GM18520 (cell line): ENCODE measurements around the gene HTR6.
"Not testable (repeated sequence)": the region's sequence is repeated elsewhere in the genome, so short reads cannot be mapped to it uniquely, and the experiment has no call there.

ENCODE experiments used
- ATAC-seq: cut with Tn5 transposase; IDR thresholded peaks from one replicate; pipeline ENCODE4 v1.9.1; 2021; ENCODE audit not compliant: unreplicated experiment

HTR6 gene

DNA sequence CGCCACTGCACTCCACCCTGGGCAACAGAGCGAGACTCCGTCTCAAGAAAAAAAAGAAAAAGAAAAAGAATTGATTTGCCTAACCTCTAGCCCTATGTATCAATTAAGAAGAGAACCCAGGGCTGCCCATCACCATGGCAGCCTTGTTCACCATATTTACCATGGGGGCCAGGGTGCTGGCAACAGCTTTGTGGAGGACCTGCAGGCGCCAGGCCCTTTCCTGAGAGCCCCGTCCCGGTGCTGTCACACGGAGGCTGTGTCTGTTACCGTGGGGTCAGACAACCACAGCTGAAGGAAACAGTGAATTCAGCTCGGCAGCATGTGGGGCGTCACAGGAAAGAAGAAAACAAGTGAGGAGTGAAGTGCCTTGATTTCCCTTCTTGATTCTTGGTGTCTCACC lies 27.1 kb upstream of the HTR6 start:
- ATAC-seq: no peak

DNA sequence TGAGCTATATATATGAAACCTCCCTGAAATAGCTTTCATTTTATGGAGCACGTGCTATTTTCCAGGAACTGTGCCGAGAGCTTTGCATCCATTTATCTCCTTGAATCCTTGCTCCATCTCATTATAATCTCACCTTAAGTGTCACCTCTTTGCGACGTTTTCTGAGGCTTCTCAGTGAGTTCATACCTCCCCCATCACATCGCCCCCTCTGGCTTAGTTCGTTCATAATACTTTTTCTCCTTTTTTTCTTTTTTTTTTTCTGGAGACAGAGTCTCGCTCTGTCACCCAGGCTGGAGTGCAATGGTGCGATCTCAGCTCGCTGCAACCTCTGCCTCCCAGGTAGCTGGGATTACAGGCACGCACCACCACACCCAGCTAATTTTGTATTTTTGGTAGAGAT lies 25.4 kb upstream of the HTR6 start:
- ATAC-seq: not testable (repeated sequence)

DNA sequence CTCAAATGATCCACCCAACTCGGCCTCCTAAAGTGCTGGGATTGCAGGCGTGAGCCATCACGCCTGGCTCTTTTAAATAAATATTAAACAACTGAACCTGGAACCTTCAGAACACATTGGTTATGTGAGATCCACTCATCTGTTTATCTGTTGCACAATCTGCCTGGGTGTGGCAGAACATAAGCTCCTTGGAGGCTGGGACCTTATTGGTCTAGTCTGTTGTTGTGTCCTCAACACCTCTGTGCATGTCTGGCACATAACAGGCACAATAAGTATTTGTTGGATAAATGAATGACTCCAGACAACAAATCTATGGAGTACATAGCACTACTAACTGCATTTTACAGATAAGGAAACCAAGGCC lies 24.7 kb upstream of the HTR6 start:
- no peak for ATAC-seq

DNA sequence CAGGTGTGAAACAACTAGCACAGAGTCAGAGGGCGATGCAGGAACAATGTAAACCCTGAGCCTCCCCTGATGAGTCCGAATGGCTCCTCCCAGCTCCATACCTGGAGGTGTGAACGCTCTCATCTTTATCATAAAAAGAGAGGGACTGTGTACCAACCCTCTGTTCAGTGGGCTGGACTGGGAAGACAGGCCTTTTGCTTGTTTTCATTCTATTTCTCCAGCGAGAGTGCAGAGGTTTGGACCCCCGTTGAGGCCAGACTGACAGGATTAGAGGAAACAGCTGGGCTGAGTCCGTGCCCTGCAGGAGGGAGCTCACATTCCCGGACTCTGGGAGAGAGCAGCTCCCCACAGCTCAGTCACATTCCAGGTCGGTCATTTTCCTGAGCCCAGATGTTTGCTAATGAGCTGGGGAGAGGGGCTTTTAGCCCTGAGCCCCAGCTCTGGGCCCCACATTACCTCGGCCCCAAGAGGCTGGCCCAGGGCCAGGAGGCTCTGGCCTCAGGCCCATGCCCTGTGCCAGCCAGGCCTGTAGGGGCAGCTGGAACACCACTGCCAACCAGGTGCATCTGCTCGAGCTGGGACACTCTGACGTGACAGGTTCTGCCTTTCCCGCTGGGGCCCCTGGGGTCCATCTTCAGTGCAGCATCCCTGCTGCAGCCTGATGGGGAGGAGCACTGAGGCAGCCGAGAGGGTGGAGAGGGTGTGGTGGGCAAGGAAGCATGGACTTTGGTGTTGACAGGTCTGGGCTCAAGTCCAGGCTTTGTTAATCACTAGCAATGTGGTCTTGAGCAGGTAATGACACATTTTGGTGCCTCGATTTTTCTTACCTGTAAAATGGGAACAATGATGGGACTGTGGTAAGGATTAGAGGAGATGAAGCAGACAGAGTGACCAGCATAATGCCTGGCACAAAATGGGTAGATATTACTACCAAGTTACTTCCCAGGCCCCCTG lies 24.0 kb upstream of the HTR6 start:
- ATAC-seq: no peak

DNA sequence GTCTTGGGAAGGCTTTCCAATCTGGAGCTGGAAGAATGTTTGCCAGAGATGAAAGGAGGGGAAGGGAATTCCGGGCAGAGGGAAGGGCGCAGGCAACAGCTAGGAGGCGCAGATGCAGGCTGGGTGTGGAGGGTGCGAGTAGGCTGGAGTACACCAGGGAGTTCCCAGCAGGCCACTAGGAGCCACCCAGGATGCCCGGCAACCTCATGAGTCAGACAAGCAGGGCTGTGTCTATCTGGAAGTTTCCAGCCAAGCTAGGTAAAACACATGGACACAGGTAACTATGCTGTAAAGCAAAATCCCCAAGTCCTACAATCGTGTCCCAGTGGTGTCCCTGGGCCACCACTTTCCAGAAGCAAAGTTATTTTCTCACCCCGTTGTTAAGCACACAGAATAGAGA lies 21.6 kb upstream of the HTR6 start:
- no peak for ATAC-seq

DNA sequence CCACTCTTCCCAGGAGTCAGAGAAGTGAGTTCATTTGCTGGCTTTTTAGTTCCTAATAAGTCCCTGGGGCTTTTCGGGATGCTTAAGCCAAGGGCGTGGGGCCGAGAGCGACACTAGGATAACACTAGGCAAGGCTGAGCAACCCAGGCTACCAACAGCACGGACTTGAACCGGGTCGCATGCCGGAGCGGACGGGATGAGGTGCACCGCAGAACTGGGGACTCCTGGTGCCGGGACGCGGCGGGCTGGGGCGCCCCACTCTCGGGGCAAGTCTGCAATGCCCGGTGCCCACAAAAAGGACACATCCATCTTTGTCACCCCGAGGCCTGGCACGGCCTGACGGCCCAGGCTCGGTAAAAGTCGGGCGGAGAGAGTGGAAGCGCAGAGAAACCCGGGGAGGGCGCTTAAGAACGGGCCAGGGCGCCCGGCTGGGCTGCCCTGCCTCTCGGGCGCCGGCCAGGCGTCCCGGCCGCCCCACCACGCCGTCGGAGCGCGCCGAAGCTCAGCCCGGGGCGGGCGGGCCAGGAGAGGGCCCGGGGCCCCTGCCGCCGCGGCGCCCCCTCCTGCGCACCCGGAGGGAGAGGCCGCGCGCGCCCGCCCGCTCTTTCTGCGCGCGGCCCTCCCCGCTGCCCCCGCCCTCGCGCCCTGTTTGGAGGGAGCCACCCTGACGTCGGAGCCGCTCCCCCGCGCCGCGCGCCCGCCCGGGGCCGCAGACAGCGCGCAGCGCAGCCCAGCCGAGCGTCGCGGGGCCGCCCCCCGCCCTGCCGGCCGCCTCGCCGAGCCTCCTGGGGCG lies 20.9 kb upstream of the HTR6 start, which contains the start of gene NBL1:
Gene NBL1, plus strand, starts transcription at position 710 of the 793 bp plus-strand sequence. CDS start 10,720 bp downstream, outside the sequence.
- ATAC-seq: no peak

DNA sequence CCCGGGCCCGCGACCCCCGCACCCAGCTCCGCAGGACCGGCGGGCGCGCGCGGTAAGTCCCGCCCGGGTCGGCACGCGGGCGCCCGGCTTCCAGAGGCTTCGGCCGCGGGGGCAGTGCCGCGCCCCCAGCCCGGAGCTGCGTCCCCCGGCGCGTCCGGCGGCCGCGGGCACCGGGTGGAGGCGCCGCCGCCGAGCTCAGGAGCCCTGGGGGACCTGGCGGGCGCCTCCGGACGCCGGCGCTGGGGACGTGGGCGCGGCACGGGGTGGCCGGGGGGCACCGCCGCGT lies 20.3 kb upstream of the HTR6 start:
- no peak for ATAC-seq

DNA sequence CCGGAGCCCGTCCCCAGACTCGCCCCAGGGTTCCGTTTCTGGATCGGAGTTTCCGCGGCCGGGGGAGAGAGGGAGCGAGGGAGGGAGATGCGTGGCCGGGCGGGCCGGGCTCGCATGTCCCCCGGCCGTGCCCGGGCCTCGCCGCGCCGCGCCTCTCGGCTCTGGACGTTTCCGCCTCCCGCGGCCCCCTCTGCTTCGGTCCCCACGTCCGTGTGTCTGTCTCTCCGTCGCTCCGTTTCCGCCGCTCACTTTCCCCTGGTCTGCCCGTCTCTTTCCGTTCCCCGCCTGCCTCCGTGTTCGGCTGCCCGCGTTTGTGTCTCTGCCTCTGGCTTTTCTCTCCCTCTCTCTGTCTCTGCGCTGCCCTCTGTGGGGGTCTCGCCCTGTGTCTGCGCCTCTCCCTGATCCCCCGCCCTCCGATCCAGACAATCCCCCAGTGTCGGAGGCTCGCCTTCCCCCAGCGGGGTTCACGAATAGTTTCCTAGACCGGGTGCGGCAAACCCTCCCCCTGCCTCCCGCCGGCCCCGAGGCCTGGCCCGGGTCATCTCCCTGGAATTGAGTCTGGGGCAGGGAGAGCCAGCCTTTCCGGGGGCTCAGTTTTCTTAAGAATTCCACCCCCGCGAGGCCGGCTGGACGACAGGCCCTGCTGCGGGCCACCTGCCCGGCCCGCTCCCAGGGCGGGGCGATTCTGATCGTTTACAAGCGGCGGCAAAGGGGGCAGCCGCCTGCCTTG lies 19.8 kb upstream of the HTR6 start:
- no peak for ATAC-seq

DNA sequence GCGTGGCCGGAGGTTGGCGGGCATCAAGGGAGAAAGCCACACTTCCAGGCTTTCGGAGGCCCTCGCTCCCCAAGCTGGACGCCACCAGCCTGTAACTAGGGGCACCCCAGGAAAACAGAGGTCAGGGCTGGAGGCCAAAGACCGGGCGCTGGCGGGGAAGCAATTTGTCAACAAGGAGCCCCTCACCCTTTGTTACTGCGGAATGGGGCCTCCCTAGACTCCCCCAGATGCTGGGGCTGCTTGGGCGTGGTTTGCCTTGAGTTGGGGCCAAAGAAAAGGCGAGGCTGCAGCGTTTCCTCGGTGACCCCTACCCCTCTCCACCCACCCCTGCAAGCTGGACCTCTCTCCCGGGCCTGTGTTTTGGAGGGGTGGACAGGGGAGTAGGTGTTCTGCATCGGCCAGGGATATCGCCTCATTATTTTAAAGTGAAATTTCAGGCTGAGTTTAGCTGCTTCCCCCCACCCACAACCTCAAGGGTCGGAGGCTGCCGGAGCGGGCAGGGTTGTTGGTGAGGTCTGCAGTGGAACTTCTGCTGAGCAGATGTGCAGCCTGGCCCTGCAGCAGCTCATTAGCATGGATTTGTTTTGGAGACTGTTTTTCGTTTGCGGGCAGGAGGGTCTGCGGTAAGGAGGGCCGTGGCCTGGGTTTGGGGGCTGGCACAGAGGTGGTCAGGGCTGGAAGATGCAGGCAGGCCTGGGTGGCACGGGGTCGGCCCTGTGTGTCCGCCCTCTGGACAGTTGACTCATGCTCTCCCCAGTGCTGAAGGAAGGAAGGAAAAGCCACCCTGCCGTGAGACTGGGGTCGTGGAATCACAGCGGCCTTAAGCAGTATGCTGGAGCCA lies 19.0 kb upstream of the HTR6 start:
- ATAC-seq: no peak

DNA sequence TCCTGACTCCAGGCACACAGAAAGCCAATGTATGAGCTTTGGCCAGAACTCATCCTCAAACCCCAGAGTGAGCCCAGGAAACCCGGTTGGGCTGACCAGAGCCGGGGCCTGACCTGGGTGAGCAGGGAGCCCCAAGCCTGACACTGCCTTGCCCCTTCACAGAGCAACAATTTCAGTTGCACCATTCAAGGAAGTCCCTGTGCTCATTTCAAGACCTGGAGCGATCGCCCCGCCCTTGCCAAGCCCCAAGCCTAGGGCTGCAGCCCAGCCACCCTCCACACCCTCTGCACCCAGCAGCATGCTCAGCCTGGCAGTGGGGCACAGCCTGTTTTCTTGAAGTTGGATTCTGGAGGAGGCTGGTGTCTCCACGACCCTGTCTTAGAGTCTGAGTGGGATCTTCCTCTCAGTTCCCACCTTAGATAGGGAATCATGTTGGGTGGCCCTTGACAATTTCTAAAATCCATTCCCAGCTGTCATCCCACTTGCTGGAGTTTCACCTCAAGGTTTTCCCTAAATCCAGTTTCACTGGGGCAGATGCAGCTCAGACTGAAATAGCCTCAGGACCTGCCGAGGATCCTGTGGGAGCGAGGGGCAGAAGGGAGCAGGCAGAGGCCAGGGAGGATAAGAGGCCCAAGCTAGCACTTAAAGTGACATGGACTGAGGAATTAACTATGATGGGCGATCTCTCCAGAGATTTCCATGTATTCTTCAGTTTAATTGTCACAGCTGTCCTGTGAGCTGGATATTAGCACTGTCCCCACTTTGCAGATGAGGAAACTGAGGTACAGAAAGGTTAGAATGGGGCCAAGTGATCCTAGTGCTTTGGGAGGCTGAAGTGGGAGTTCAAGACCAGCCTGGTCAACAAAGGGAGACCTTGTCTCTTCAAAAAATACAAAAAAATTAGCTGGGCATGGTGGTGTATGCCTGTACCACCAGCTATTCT lies 18.0 kb upstream of the HTR6 start:
- no peak for ATAC-seq

DNA sequence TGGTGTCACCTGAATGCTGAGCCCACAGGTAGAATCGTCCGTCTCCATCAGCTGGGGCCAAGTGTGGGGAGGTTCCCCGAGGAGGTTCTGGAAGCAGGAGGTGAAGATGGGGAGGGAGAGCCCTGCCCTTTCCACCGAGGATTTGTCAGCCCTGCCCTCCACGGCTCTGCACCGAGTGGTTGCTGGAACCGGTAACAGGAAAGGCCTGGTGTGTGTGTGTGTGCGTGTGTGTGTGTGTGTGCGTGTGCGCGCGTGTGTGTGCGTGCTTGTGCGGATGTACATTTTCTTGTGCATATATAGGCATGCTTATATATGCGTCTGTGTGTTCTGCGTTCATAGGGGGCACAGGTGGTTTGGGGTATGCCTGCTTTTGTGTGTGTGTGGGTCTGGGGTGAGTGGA lies 17.0 kb upstream of the HTR6 start:
- no peak for ATAC-seq

DNA sequence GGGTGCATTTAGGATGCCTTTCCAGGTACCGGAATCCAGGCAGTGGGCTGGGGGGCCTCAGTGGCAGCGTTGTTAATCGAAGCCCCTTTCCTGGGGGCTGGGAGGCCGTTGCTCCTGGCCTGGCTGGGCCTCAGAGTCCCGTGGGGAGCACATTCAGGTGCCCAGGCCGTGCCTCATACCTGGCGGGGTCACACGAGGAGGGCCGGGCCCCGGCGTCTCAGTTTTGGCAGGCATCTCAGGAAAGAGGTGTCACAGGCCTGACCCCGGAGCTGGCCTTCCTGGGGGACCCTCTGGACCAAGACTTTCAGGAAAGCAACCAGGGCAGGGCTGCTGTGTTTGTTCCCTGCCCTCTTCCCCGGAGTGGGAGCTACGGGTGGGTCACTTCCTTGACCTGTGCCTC lies 16.4 kb upstream of the HTR6 start:
- no peak for ATAC-seq

DNA sequence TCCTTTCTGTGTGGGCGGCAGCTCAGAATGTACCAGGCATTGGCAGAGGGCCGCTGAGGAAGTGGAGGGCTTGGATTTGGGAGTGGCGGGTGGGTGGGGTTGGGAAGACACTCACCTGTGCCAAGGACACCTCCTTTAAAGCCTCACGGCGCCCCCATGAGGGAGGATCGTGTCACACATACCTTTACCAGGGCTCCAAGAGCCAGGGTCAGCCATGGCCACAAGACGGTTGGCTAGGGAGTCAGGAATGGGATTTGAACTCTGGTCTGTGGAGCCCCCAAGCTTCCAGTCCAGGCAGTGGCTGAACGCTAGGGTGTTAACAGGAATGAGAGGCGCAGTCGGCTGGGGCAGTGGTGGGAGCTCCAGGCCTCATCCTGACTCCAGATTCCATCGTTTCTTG lies 16.0 kb upstream of the HTR6 start:
- ATAC-seq: no peak

DNA sequence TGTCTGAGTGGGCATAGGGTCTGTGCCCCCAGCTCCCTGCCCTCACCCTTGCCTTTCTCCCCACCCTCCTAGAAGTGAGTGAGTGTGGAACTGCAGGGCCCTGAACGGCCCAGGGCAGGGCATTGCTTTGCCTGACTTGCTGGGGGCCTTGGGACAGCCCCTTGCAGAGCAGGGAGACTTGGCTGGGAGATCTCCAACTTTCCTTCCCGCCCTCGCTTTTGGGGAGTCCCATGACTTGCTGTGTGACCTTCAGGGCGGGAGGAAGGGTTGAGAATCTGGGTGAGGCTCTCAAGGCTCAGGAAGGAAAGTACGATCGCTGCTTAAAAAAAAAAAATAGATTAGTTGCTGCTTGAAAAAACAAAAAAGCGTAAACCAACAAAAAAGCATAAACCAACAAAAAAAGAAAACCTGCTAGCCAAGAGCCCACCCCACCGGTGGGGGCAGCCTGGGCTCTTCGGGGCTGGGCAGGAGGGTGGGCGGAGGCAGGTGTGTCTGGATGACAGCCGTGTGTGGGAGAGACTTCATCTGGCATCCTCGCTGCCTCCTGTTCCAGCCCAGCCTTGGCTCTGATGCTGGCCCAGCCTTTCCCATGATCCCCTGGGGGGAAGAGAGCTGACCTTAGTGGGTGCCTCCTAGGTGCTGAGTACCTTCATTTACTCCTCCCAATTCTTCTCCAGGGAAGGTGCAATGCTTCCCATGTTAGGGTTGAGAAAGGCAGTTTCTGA lies 14.1 kb upstream of the HTR6 start:
- ATAC-seq: no peak

DNA sequence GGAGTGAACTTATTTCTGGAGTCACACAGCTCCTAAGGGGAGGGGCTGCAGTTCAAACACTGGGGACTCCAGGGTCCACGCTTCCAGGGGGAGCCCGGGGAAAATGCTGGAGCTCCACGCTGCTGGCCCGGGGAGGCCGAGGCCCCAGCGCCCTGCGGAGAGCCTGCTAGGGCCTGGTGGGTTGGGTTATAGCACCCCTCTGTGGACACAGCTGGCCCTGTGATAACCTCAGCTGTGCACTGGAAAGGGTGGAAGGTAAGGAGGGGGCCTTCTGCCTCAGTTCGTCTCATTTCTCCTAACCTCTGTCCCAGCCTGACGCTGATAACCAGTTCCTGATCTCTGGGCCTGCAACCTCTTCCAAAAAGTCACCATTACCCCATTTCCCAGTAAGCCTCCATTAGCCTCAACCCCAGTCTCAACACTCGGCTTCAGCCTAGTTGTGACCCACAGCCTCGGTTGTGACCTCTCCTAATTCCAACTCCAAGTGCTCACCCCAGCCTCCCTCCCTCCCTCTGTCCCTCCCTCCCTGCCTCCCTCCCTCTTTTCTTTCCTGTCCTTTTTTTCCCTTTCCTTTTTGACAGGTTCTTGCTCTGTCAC lies 13.4 kb upstream of the HTR6 start:
- no peak for ATAC-seq

DNA sequence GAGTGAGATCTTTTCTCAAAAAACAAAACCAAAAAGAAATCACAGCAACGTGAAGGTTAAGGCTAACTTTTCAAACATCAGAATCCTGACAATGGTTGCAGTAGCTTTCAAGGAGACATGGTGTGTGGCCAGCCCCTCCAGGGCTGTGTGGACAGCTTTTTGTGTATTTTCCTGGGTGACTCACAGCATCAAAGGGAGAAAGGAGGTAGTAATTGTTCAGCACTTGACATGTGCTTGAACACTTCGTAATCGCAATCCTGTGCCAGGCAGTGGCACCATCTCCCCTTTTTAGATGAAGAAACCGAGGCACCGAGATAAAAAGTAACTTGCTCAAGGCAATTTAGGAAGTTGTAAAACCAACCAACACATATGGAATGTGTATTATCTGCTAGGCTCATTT lies 10.3 kb upstream of the HTR6 start:
- no peak for ATAC-seq

DNA sequence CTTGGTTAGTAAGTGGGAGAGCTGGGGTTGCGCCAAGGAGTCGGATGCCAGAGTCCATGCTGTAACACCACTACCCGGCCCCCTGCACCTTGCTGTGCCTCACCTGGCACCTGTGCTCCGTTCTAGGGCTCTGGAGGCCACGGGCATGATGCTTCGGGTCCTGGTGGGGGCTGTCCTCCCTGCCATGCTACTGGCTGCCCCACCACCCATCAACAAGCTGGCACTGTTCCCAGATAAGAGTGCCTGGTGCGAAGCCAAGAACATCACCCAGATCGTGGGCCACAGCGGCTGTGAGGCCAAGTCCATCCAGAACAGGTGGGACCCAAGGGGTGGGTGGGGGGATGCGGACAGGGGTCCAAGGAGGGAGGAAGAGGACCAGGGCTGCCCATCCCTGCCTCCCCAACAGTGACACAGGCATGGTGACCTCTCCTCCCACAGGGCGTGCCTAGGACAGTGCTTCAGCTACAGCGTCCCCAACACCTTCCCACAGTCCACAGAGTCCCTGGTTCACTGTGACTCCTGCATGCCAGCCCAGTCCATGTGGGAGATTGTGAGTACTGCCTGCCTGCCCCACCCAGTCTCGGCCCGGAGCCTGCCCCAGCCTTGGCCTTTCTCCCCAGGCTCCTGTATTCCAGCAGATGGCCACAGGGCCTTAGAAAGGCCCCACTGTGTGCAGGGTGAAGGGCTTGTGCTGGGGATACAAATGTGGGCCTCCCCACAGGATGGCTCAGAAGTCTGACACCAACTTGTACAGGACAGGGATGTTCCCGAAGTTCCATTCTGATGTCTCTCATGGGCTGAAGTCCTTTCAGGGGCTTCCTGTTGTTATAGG lies 9.6 kb upstream of the HTR6 start:
- ATAC-seq: no peak

DNA sequence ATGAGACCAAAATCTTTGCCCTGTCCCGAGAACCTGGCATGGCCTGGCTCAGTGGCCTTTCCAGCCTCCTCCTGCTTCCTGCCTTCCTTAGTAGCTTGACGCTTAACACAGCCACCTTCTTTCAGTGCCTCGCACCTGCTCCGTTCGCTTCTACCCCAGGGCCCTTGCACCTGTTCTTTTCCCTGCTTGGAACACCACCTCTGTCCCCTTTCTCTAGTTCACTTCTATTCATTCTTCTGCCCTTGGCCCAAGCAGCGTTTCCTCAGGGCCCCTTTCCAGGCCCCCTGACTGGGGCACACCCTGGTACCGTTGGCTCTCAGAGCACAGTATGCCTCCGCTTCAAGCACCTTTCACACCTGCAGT lies 9.0 kb upstream of the HTR6 start:
- ATAC-seq: no peak
